Ectodermal cell (in vitro differentiated cells): ENCODE results near the gene ACAP3.
A peak's percentile ranks its signal among the peaks of the same experiment; 100 is the strongest.

ENCODE experiments used
- H3K27ac ChIP-seq: 2 replicates; pipeline ENCODE4 v1.7.0; 2013; ENCODE audit warnings: mild to moderate bottlenecking, low read depth, low read length; ENCODE audit not compliant: insufficient read depth, poor library complexity, severe bottlenecking
- H3K27me3 ChIP-seq: 2 replicates; pipeline ENCODE4 v1.7.0; 2013; ENCODE audit warnings: mild to moderate bottlenecking, low read length; ENCODE audit not compliant: insufficient read depth, control insufficient read depth, poor library complexity, severe bottlenecking
- H3K36me3 ChIP-seq: one replicate; pipeline ENCODE4 v1.7.0; 2013; ENCODE audit warnings: low read length; ENCODE audit not compliant: control insufficient read depth, insufficient read depth
- H3K4me1 ChIP-seq: one replicate; pipeline ENCODE4 v1.7.0; 2013; ENCODE audit warnings: low read length; ENCODE audit not compliant: control insufficient read depth, insufficient read depth
- H3K4me3 ChIP-seq: 2 replicates; pipeline ENCODE4 v1.7.0; 2013; ENCODE audit warnings: low read depth, low read length, control low read depth; ENCODE audit not compliant: insufficient read depth
- H3K9me3 ChIP-seq: 2 replicates; pipeline ENCODE4 v1.7.0; 2013; ENCODE audit warnings: mild to moderate bottlenecking, low read length, moderate library complexity; ENCODE audit not compliant: control insufficient read depth
- WGBS, 2 experiments: methylation state at CpG; one replicate each; pipeline ENCODE4 v1.1.7; 2013; ENCODE audit warnings: missing lambda C conversion rate in 2 of 2; 5-methylcytosine and 5-hydroxymethylcytosine counted together

The ACAP3 gene

DNA sequence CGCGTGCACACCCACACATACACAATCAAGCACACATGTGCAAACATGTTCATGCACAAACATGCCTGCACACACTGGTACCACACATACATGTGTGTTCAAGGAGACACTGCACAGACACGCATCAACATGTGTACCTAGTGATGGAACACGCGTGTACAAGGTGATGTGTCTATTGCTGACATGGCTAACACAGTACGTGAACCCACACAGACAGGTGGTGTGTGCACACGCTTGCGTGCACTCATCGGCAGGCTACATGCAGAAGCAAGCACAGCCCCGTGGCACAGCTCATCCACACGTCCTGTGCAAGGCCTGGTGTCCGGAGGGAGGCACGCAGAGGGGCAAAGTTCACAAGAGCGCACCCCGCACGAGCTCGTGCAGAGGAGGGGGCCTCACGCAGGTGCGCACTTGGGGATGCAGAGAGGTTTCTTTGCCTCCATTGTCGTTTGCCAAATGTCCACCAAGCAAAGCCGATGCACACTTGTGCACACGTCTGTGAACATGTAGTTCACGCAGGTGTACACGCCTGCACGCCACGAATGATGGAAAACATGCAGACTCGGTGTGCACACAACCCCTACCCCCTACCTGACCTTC lies 969 bp downstream of the ACAP3 start:
- Histone ChIP-seq H3K27me3 (peaks cover 13% of the 10 kb centered on the region), H3K27ac (no peak overlapping the region), H3K4me1 (peaks cover 36% of the 10 kb centered on the region), H3K36me3 (peaks cover 5% of the 10 kb centered on the region), H3K4me3 (peak overlapping the region; percentile 83), H3K9me3 (no peaks in the 10 kb centered on the region)
- 74 to 77% methylated on average over 27 of the region's 27 CpGs for WGBS, 2 experiments

DNA sequence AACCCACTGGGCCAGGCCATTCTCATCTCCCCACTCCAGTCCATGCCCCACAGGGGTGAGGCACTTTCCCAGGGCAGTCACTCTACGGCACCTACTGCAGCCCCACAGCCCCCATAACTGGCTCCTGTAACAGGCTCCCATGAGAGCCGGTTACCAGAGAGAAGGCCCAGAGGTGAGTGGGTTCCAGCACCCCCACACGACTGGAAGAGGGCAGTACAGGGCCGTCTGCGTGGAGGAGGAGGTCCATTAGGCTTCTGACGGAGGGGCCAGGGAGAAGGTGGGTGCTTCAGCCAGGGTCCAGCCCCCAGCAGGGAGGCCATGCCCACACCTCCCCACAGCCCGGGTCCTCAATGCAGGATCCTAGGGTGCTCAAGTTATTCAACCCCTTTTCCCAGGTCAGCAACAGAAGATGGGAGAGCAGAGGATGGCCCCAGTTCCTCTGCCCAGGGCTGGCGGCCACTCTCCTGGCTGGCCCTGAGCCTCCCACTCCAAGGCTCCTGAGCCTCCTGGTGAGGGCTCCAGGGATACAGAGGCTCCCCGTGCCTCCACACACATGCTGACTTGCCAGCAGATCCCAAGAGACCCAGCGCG lies 1.6 kb downstream of the ACAP3 start:
- Histone ChIP-seq H3K4me3 (peak overlapping the region; percentile 83), H3K27ac (no peak overlapping the region), H3K36me3 (no peaks in the 10 kb centered on the region), H3K4me1 (peaks cover 36% of the 10 kb centered on the region), H3K27me3 (peaks cover 13% of the 10 kb centered on the region), H3K9me3 (no peaks in the 10 kb centered on the region)
- WGBS, 2 experiments = 57 to 58% methylated on average over 11 of the region's 11 CpGs

DNA sequence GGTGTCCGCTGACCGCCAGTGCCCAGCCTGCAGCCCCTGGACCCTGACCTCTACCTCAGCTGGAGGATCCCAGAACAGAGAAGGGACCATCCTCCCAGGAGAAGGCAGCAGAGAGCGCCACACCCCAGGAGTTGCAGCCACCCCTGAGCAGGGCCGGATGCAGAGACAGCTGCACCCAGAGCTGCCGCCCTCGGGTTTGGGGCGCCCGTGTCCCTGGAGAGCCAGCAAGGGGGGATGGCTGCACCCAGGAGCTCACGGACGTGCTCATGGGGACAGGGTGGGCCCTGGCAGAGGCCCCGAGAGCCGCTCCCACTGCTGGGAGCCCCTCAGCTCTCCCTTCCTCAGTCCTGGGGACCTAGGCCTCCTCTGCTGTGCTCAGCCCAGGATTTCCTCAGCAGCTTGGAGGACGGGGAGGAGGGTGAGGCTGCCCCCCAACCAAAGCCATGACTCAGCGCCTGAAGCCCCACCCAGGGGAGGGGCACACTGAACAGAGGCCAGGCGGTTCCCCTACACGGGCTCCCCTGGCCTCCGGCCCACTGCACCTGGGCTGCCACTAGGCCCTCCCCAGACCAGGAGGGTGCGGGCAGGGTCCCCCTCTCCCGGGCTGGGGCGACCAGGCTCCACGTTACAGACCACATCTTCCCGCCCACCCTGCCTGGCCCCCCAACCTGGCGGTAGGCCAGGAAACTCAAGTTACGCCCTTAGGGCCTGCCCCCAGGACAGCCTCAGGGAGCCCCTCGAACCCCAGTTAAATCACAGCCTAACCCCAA lies 2.2 kb downstream of the ACAP3 start:
- Histone ChIP-seq H3K36me3 (no peaks in the 10 kb centered on the region), H3K9me3 (no peaks in the 10 kb centered on the region), H3K4me1 (peaks cover 36% of the 10 kb centered on the region), H3K4me3 (peak overlapping the region; percentile 3), H3K27ac (peak overlapping the region; percentile 69), H3K27me3 (peaks cover 13% of the 10 kb centered on the region)
- 62 to 66% methylated on average over 25 of the region's 25 CpGs for WGBS, 2 experiments

DNA sequence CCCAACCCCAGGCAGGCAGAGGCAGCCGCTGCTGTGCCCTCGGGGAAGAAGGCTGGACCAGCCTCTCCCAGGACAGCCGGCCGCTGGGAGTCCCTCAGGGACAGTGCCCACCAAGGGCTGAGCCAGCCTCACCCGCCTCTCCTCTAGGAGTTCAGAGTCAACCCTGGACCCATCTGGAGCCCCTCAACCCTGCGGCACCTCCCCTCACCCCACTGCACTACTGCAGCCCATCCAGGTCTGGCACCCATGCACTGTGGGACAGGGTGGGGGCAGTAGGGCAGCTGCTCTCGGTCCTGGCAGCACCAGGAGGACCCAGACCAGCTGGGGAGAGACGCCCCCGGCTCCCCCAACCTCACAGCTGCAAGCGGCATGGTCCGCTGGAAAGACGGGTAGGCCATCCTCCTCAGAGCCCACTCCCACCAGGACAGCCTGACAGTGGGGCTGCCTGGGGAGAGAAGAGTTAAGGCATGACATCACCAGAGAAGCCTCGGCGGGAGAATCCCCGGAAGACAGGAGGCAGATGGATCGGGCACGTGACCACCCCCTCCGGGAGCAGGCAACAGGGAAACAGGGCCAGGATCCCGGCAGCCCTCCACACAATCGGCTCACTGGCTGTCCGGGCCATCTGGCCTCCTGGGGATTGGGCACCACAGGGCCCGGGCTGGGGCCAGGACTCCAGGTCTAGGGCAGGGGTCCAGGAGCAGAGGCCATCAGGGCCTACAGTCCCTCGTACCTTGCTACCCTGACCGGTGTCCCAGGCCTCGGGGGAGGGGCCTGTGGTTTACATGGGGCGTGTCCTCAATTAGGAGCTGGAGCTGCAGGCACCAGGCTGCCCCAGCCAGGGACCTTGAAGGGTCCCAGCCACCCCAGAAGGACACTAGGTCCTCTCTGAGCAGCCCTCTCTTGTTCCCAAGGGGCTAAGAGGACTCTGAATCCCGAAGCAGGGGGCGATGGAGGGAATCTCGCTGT lies 3.1 kb downstream of the ACAP3 start:
- H3K27me3 ChIP-seq = peaks cover 11% of the 10 kb centered on the region
- no peaks in the 10 kb centered on the region for H3K36me3 ChIP-seq
- WGBS, 2 experiments = 35 to 36% methylated on average over 29 of the region's 29 CpGs
- peak overlapping the region; percentile 14 for H3K4me3 ChIP-seq
- H3K27ac ChIP-seq = peak overlapping the region; percentile 69
- no peaks in the 10 kb centered on the region for H3K9me3 ChIP-seq
- H3K4me1 ChIP-seq = peaks cover 28% of the 10 kb centered on the region

DNA sequence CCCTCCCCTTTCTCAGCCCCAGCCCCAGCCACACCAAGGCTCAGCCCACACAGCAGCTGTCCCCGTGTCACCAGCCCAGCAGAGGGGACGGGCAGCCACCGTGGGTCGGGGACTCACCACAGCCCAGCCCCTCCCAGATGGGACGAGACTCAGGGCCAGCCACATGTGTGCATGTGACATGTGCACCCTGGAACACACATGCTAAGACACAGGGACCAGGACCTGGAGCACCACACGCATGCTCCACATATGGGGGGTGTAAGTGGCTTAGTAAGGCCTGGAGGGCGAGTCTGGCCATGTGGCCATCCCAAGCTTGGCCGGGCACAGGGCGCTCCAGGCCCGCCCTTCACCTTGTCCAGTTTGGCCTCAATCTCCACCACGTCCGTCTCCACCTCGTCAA lies 4.0 kb downstream of the ACAP3 start:
- WGBS, 2 experiments = 90 to 93% methylated on average over 13 of the region's 13 CpGs
- Histone ChIP-seq H3K9me3 (no peaks in the 10 kb centered on the region), H3K27me3 (peaks cover 2% of the 10 kb centered on the region), H3K36me3 (no peaks in the 10 kb centered on the region), H3K4me3 (no peak overlapping the region), H3K4me1 (peaks cover 23% of the 10 kb centered on the region), H3K27ac (no peak overlapping the region)

DNA sequence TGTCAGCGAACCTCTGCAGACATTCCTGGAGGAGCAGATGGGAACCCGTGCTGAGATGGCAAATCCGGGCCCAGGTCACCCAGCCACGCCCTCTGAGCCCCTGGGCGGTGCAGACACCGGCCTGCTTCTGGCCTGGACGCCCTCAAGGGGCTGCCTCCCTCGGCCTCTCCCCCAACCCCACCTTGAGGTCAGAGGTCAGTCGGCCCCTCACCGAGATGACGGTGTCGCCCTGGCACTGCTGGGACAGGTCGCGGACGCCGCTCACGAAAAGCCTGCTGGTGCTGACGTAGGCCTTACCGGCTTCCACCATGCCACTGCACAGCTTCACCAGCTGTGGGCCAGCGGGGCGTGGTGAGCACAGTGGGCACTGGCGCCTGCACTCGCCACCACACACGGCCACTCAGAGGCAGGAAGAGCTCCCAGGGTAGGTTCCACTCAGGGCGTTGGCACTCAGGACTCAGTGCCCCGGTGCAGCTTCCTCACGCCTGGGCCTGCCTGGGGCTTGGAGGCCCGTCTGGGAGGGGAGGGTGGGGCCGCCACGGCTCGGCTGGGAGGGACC lies 4.7 kb downstream of the ACAP3 start:
- no peak overlapping the region for H3K4me3 ChIP-seq
- H3K27me3 ChIP-seq = no peaks in the 10 kb centered on the region
- 88% methylated on average over 31 of the region's 31 CpGs for WGBS, 2 experiments

DNA sequence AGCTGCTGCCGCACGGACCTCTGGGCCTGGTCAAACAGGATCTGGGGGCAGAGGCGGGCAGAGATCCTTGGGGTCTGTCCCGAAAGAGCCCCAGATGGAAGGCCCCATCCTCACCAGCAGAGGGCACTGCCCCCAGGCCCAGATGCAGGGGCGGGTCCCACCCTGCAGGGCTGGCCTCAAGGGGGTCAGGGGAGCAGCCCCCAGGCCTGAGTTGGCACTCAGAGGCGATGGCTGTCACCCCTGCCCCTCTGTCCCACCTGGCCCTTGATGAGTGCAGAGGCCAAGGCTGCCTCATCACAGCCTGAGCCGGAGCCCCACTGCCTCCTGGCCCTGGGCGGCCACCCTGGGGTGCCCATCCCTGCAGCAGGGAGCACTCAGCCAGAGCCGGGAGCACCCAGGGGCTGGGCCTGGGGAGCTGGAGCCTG lies 5.7 kb downstream of the ACAP3 start:
- 81 to 85% methylated on average over 9 of the region's 9 CpGs for WGBS, 2 experiments
- Histone ChIP-seq H3K36me3 (no peaks in the 10 kb centered on the region), H3K4me1 (peaks cover 22% of the 10 kb centered on the region), H3K9me3 (no peaks in the 10 kb centered on the region), H3K4me3 (no peak overlapping the region), H3K27ac (no peak overlapping the region), H3K27me3 (no peaks in the 10 kb centered on the region)

More for the DNA sequence above, 4.7 kb downstream of the ACAP3 start:
- H3K9me3 ChIP-seq = no peaks in the 10 kb centered on the region
- no peak overlapping the region for H3K27ac ChIP-seq
- no peaks in the 10 kb centered on the region for H3K36me3 ChIP-seq
- H3K4me1 ChIP-seq = peaks cover 23% of the 10 kb centered on the region

DNA sequence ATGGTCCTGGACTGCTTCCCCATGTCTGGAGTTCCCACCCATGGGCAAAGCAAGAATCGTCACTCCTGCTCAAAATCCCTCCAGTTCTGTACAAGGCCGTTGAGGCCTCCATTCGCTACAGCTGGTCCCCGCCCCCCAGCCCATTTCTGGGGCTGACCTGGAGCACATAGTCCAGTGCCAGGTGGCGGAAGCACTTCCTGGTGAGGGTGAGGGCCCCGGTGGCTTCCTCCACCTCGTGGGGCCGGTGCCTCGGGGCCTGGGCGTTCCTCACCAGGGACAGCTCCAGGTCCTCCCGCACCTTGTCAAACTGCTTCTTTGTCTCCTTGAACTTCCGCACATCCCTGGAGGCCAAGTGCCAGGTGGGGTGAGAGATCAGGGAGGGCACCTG lies 7.4 kb downstream of the ACAP3 start:
- Histone ChIP-seq H3K27ac (no peak overlapping the region), H3K27me3 (no peaks in the 10 kb centered on the region), H3K4me3 (no peak overlapping the region), H3K36me3 (no peaks in the 10 kb centered on the region), H3K4me1 (peaks cover 7% of the 10 kb centered on the region), H3K9me3 (no peaks in the 10 kb centered on the region)
- 92 to 93% methylated on average over 12 of the region's 12 CpGs for WGBS, 2 experiments

DNA sequence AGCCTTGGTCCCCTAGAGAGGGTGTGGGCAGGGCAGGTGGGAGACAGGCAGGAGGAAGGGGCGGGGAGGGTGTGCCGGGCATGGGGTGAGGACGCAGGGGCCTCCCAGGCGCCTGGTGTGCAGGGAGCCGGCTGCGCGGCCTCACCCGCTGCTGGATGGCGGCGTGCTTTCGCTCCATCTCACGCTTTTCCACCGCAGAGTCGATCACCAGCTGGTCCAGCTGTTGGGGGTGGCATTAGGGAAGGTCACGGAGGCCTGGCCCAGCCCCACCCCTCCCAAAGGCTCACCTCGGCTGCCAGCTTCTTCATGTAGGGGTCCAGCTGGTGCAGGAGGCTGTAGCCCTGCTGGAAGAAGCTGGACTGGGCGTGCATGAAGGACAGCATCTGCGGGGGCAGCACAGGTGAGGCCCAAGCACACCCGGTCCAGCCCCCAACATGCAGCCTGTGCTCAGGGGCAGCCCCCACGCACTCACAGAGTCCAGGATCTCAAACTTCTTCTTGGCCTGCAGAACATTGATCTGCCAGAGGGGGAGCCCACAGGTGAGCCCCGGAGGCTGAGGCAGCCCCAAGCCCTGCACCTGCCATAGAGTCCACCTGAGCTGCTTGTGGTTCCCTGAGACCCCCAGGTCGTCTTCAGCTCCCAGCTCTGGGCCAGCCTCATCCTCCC lies 7.9 kb downstream of the ACAP3 start:
- H3K27ac ChIP-seq = no peak overlapping the region

More for the DNA sequence above, 7.9 kb downstream of the ACAP3 start:
- Histone ChIP-seq H3K27me3 (no peaks in the 10 kb centered on the region), H3K9me3 (no peaks in the 10 kb centered on the region), H3K4me3 (no peak overlapping the region), H3K36me3 (no peaks in the 10 kb centered on the region), H3K4me1 (peaks cover 2% of the 10 kb centered on the region)
- 87 to 89% methylated on average over 22 of the region's 22 CpGs for WGBS, 2 experiments
